Activated T-cell treated with anti-CD3 and anti-CD28 coated beads, Interleukin-2, amount 50 U/mL, for 72 hours (primary cell): ENCODE data around the gene TMEM192. TPM values are rescaled to one million over a fixed set of nuclear protein-coding genes. Genes with fewer than 3 reads are reported as not detected.
A peak's percentile ranks its signal among the peaks of the same experiment; 100 is the strongest.
"Not testable (repeated sequence)": the region's sequence is repeated elsewhere in the genome, so short reads cannot be mapped to it uniquely, and the experiment has no call there.

ENCODE experiments used
- ATAC-seq, 2 donors: fragments of 150-1000 bp; cut with Tn5 transposase; replicated peaks in 1 of 2; 2 replicates each; pipeline ENCODE4 v1.10.0; 2021; ENCODE audit warnings: moderate library complexity in 2 of 2, mild to moderate bottlenecking in 1 of 2
- DNase-seq, 2 donors: peaks; one replicate each; pipeline ENCODE4 v3.0.0; 2021 to 2022; ENCODE audit warnings: mixed read lengths in 1 of 2
- H3K27ac Mint-ChIP-seq: one replicate; pipeline ENCODE4 v1.8.0; 2022; ENCODE audit warnings: mild to moderate bottlenecking, moderate library complexity, mixed read lengths
- H3K27me3 Mint-ChIP-seq: one replicate; pipeline ENCODE4 v1.8.0; 2022; ENCODE audit warnings: low read depth, mixed read lengths
- H3K36me3 Mint-ChIP-seq, 2 donors: one replicate each; pipeline ENCODE4 v1.8.0; 2022; ENCODE audit warnings: mixed read lengths in 2 of 2, mild to moderate bottlenecking in 1 of 2; ENCODE audit not compliant: insufficient read depth in 2 of 2
- H3K4me1 Mint-ChIP-seq: one replicate; pipeline ENCODE4 v1.8.0; 2022; ENCODE audit warnings: low read depth, mixed read lengths
- H3K4me3 Mint-ChIP-seq, 2 donors: one replicate each; pipeline ENCODE4 v1.8.0; 2022; ENCODE audit warnings: mild to moderate bottlenecking in 2 of 2, mixed read lengths in 2 of 2, moderate library complexity in 2 of 2
- H3K9me3 Mint-ChIP-seq, 2 donors: one replicate each; pipeline ENCODE4 v1.8.0; 2022; ENCODE audit warnings: mixed read lengths in 2 of 2
- total RNA-seq, 2 donors: library from RNA; stranded (reverse); gene quantifications; one replicate each; pipeline ENCODE4 v1.2.3, GENCODE V29; 2022

TMEM192 gene
- total RNA-seq, 2 donors from 2014 or later = 10.2 to 14.4 TPM

DNA sequence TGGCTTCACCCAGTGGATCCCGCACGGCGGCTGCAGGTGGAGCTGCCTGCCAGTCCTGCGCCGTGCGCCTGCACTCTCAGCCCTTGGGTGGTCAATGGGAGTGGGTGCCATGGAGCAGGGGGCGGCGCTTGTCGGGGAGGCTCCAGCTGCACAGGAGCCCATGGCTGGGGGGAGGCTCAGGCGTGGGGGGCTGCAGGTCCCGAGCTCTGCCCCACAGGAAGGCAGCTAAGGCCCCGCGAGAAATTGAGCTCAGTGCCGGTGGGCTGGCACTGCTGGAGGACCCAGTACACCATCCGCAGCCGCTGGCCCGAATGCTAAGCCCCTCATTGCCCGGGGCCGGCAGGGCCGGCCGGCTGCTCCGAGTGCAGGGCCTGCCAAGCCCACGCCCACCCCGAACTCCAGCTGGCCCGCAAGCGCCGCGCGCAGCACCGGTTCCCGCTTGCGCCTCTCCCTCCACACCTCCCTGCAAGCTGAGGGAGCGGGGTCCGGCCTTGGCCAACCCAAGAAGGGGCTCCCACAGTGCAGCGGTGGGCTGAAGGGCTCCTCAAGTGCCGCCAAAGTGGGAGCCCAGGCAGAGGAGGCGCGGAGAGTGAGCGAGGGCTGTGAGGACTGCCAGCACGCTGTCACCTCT, 13.3 kb upstream of the TMEM192 start:
- not testable (repeated sequence) for H3K27ac Mint-ChIP-seq, DNase-seq, H3K36me3 Mint-ChIP-seq, ATAC-seq, H3K4me3 Mint-ChIP-seq, H3K27me3 Mint-ChIP-seq, H3K9me3 Mint-ChIP-seq, H3K4me1 Mint-ChIP-seq

DNA sequence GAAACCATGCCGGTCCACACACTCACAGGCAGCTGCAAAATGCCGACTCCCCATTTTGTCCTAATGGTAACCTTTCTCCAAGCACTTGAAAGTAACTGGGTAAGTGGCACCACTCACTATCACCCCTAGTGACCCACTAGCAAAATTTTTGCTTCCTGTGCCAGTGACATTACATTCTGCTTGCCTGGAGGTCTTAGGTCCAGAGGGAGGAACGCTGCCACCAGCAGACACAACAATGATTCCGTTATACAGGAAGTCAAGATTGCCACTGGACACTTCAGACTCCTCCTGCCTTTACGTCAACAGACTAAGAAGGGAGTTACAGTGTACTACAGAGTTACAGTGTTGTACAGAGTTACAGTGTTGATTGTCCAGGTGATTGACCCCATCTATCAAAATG, 11.8 kb upstream of the TMEM192 start:
- DNase-seq (no peak), ATAC-seq (no peak)
- Mint-ChIP-seq H3K9me3 (no peaks in the 10 kb centered on the region), H3K4me3 (no peak overlapping the region), H3K4me1 (no peaks in the 10 kb centered on the region), H3K27ac (no peak overlapping the region), H3K36me3 (no peaks in the 10 kb centered on the region), H3K27me3 (peaks cover 5% of the 10 kb centered on the region)

DNA sequence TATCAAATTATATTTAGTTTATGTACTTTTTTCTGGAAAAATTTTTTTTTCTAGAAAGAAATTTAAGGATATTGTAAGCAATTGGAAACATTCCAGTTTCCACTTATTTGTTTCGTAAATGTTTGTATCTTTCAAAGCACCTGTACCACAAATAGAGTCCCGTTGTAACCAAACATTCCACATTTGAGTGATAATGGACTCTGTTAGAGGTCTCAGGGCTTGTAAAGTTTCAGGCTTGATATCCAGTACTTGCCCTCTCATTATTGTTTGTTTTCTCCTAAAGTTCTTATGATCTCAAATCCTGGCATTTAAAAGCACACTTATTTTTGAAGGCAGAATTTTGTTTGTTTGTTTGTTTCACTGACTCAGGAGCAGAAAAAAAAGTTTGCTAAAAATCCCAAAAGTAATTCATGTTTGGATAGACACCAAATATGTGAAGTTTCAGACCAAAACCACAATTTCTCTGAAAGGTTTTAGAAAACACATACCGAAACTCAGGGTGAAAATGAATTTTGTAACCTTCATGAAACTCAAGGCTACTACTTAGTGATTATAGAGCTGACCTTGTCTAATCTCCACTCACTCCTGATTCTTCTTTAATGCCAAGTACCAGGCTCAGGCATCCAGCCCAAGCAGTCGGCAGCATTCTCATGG, 5.7 kb upstream of the TMEM192 start:
- no peaks in the 10 kb centered on the region for H3K36me3 Mint-ChIP-seq
- H3K4me1 Mint-ChIP-seq = peaks cover 11% of the 10 kb centered on the region
- H3K9me3 Mint-ChIP-seq = no peaks in the 10 kb centered on the region

DNA sequence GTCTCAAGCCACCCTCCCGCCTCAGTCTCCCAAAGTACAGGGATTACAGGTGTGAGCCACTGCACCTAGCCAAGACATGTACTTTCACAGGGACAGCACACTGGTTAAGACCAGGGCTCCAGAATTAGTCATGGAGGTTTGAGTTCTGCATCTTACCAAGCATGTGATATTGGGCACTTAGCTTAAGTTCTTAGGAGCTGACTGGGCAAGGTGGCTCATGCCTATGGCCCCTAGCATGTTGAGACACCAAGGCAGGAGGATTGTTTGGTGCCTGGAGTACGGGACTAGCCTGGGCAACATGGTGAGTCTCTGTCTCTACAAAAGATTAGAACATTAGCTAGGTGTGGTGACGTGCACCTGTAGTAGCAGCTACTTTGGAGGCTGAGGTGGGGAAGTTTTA, 2.6 kb upstream of the TMEM192 start:
- H3K9me3 Mint-ChIP-seq = no peaks in the 10 kb centered on the region
- peaks cover 28% of the 10 kb centered on the region for H3K4me1 Mint-ChIP-seq
- no peaks in the 10 kb centered on the region for H3K36me3 Mint-ChIP-seq

More for the DNA sequence above, 5.7 kb upstream of the TMEM192 start:
- ATAC-seq (no peak), DNase-seq (no peak)
- Mint-ChIP-seq H3K27ac (no peak overlapping the region), H3K4me3 (no peak overlapping the region), H3K27me3 (peaks cover 6% of the 10 kb centered on the region)

DNA sequence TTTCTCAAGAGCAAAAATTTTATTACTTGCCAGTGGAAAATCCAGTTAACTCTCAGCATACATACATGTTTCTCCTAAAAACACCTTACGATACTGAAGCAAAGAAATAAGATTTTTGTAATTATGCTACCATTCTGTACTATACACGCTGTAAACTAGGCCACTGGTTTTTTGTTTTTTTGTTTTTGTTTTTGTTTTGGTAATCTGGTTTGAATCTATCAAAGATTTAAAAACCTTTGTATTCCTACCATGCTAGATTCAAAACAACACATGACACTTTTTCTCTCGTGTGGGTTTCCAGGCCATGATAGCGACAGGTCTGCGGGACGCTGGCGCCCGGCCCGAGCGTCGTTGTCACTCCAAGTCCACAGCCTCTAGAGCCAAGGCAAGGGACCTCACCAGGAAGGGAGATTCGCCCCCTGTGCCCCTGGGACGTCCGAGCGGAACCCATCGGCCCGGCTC, 723 bp downstream of the TMEM192 start:
- ATAC-seq (no peak), DNase-seq (no peak)
- peaks cover 26% of the 10 kb centered on the region for H3K4me1 Mint-ChIP-seq
- no peaks in the 10 kb centered on the region for H3K27me3 Mint-ChIP-seq
- H3K36me3 Mint-ChIP-seq = no peaks in the 10 kb centered on the region
- peak overlapping the region; percentile 87 for H3K27ac Mint-ChIP-seq
- peak overlapping the region; percentile 88 to 98 for H3K4me3 Mint-ChIP-seq
- no peaks in the 10 kb centered on the region for H3K9me3 Mint-ChIP-seq

More for the DNA sequence above, 2.6 kb upstream of the TMEM192 start:
- H3K27me3 Mint-ChIP-seq = peaks cover 6% of the 10 kb centered on the region
- H3K4me3 Mint-ChIP-seq = no peak overlapping the region
- DNase-seq (no peak), ATAC-seq (no peak)
- no peak overlapping the region for H3K27ac Mint-ChIP-seq

DNA sequence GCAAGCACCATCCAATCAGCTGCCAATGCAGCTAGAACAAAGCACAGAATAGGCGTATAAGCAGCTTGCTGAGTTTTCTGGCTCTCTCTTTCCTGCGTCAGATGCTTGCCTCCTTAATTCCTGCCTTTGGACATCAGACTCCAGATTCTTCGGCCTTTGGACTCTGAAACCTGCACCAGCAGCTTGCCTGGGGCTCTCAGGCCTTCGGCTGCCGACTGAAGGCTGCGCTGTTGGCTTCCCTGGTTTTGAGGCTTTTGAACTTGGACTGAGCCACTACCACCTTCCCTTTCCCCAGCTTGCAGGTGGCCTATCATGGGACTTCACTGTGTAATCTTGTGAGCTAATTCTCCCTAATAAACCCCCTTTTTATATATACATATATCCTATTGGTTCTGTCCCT, 6.1 kb downstream of the TMEM192 start:
- H3K4me3 Mint-ChIP-seq = no peak overlapping the region

DNA sequence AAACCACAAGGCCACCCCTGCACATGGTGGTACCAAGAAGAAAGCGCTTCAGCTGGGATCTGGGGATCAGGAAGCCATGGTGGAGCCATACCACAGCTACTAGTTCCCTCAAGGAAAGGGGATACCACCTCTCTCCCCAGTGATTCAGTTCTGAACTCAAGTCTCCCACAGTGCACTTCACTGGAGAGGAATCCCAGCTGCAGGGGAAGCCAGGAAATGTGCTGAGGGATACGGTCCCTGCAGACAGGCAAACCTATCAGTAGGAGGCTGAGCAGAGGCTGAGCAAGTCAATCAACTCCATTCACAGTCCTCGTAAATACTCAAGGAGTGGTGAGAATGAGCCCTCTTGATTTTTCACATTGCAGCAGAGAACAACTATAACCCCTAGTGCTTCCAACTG, 11.0 kb downstream of the TMEM192 start:
- Mint-ChIP-seq H3K36me3 (peaks cover 0 to 4% of the 10 kb centered on the region in 2 donors), H3K4me3 (no peak overlapping the region), H3K27ac (no peak overlapping the region), H3K27me3 (no peaks in the 10 kb centered on the region), H3K4me1 (no peaks in the 10 kb centered on the region), H3K9me3 (no peaks in the 10 kb centered on the region)
- no peak for ATAC-seq
- DNase-seq = no peak

More for the DNA sequence above, 6.1 kb downstream of the TMEM192 start:
- peaks cover 8% of the 10 kb centered on the region for H3K4me1 Mint-ChIP-seq
- H3K27ac Mint-ChIP-seq = no peak overlapping the region
- no peak for DNase-seq
- H3K36me3 Mint-ChIP-seq = peaks cover 0 to 2% of the 10 kb centered on the region in 2 donors
- ATAC-seq = no peak
- H3K9me3 Mint-ChIP-seq = no peaks in the 10 kb centered on the region
- H3K27me3 Mint-ChIP-seq = no peaks in the 10 kb centered on the region

DNA sequence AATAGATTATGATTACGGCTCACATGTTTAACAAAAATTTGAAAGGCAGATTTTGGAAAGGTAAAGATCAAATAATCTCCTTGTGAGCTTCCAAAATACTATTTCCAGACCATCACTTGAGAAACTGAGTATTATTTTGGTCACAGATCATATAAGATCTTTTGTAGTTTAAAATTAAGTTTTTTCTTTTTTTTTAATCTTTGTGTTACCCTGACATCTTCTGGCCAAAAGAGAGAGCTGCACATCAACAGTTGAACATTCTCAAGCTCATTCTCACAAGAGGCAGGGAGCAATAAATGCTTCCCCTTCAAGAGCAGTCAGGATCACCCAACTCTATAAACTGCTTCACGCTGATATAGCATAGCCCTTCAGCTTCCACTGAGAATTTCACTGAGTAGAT, 15.9 kb downstream of the TMEM192 start:
- Mint-ChIP-seq H3K27ac (no peak overlapping the region), H3K27me3 (no peaks in the 10 kb centered on the region)

DNA sequence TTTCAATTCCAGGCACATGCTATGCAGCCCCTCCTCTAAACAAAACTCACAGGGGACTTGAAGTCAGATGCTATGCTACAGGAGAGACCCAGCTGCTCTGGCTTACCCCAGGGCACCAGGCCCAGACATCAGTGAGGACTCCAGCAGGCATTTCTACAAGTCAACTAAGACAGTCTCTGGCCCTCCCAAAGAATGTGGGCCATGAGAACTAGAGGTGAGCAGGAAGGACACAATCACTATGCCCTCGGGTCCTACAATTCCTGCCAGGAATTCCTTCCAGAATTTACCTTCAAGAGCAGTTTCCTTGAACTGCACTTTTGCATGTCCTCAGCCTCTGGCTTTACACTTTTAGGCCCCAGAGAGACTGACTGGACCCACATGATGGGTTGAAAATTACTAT, 17.4 kb downstream of the TMEM192 start:
- H3K4me3 Mint-ChIP-seq = no peak overlapping the region
- peaks cover 0 to 5% of the 10 kb centered on the region in 2 donors for H3K36me3 Mint-ChIP-seq
- no peak for ATAC-seq
- H3K9me3 Mint-ChIP-seq = no peaks in the 10 kb centered on the region
- H3K27me3 Mint-ChIP-seq = no peaks in the 10 kb centered on the region
- H3K27ac Mint-ChIP-seq = no peak overlapping the region
- no peak for DNase-seq
- H3K4me1 Mint-ChIP-seq = no peaks in the 10 kb centered on the region

More for the DNA sequence above, 15.9 kb downstream of the TMEM192 start:
- ATAC-seq (no peak), DNase-seq (no peak)
- peaks cover 0 to 5% of the 10 kb centered on the region in 2 donors for H3K36me3 Mint-ChIP-seq
- H3K9me3 Mint-ChIP-seq = no peaks in the 10 kb centered on the region
- no peak overlapping the region for H3K4me3 Mint-ChIP-seq
- H3K4me1 Mint-ChIP-seq = no peaks in the 10 kb centered on the region

DNA sequence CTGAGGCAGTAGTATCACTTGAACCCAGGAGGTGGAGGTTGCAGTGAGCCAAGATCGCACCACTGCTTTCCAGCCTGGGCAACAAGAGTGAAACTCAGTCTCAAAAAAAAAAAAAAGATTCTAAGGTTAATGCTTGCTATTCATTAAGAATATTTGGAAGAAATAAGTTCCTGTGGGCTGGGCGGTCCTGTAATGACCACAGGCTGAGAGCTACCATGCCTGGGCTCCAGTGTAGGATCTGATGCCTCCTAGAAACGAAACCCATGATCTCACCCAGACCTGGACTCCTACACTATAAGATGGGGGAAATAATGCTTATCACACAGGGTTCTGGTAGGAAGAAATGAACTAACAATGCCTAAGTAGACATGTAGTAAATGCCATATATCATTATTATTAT, 17.8 kb downstream of the TMEM192 start:
- H3K36me3 Mint-ChIP-seq = peaks cover 0 to 5% of the 10 kb centered on the region in 2 donors
- no peak overlapping the region for H3K4me3 Mint-ChIP-seq
- H3K27ac Mint-ChIP-seq = no peak overlapping the region

DNA sequence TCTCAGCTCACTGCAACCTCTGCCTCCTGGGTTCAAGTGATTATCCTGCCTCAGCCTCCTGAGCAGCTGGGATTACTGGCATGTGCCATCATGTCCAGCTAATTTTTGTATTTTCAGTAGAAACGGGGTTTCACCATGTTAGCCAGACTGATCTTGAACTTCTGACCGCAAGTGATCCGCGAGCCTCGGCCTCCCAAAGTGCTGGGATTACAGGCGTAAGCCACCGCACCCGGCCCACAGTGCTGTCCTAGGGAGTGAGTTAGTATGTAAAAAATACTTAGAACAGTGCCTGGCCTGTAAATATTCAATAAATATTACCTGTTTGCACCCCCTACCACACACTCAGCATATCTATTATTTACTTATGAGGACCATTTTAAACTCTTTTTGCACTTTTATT, 20.5 kb downstream of the TMEM192 start:
- H3K4me1 Mint-ChIP-seq, H3K27me3 Mint-ChIP-seq, H3K4me3 Mint-ChIP-seq, H3K9me3 Mint-ChIP-seq, H3K36me3 Mint-ChIP-seq, H3K27ac Mint-ChIP-seq, DNase-seq, ATAC-seq: not testable (repeated sequence)

More for the DNA sequence above, 17.8 kb downstream of the TMEM192 start:
- H3K27me3 Mint-ChIP-seq = no peaks in the 10 kb centered on the region
- no peaks in the 10 kb centered on the region for H3K4me1 Mint-ChIP-seq
- ATAC-seq (no peak), DNase-seq (no peak)
- no peaks in the 10 kb centered on the region for H3K9me3 Mint-ChIP-seq

DNA sequence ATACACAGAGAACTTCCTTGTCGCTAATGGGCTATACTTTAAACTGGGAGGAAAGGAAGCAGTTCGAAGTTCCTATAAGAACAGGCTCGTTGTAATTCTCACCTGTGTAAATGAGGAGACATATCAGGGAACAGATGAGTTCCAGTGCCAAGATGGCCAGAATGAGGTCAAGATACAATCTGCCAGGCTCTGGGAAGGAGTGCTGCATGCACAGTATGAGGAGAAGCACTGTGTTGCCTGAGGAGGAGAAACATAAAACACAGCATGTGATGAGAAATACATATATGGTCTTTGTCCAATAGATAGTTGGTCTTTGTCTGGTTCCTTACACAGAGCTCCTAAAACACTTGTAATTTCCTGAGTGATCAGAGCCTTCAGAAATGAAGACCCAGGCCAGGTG, 24.3 kb downstream of the TMEM192 start:
- DNase-seq (no peak), ATAC-seq (no peak)
- H3K36me3 Mint-ChIP-seq = peaks cover 3 to 10% of the 10 kb centered on the region in 2 donors
- no peaks in the 10 kb centered on the region for H3K9me3 Mint-ChIP-seq
- H3K27me3 Mint-ChIP-seq = no peaks in the 10 kb centered on the region
- no peak overlapping the region for H3K27ac Mint-ChIP-seq
- no peaks in the 10 kb centered on the region for H3K4me1 Mint-ChIP-seq
- H3K4me3 Mint-ChIP-seq = no peak overlapping the region

DNA sequence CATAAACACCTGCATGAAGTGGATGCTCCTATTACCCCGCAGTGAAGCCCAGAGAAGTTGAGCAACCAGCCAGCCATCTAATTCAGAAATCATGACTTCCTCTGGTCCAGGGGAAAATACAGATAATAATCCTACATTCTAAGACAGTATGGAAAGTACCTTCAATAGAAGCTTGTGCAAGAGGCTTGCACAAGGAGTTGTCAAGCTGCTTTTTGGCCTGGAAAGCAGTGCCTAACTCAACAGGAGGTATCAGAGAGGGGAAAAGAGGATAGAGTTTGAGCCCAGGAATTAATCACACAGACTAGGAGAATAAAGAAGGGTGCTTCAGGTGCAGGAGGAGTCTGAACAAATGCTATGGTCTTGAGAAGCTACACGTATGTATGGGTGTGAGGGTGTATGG, 26.7 kb downstream of the TMEM192 start:
- Mint-ChIP-seq H3K27me3 (no peaks in the 10 kb centered on the region), H3K4me1 (no peaks in the 10 kb centered on the region), H3K9me3 (no peaks in the 10 kb centered on the region), H3K27ac (no peak overlapping the region), H3K4me3 (no peak overlapping the region), H3K36me3 (peaks cover 3 to 10% of the 10 kb centered on the region in 2 donors)
- DNase-seq = no peak
- no peak for ATAC-seq

DNA sequence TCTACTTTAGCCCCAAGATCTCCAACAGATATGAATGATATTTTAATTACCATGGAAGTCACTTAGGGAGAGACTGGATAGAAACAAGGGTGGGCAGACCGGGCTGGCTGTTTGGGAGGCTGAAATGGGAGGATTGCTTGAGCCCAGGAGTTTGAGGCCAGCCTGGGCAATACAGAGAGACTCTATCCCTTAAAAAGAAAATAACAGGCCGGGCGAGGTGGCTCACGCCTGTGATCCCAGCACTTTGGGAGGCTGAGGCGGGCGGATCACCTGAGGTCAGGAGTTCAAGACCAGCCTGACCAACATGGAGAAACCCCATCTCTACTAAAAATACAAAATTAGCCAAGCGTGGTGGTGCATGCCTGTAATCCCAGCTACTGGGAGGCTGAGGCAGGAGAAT, 27.9 kb downstream of the TMEM192 start:
- H3K27ac Mint-ChIP-seq, H3K4me1 Mint-ChIP-seq, H3K27me3 Mint-ChIP-seq, H3K4me3 Mint-ChIP-seq, H3K9me3 Mint-ChIP-seq, H3K36me3 Mint-ChIP-seq, DNase-seq, ATAC-seq: not testable (repeated sequence)
